ENCODE results near the gene ZBTB4.

The ZBTB4 gene

GRCh38 chr17:7468290-7468689 is 11.1 kb downstream of the ZBTB4 start:
- no peaks in the 10 kb centered on the region for H3K27me3 Mint-ChIP-seq
- H3K27ac Mint-ChIP-seq, result peak overlapping the region; percentile 27
- no peaks in the 10 kb centered on the region for H3K9me3 Mint-ChIP-seq
- H3K4me1 Mint-ChIP-seq (ENCODE audit: low read depth), result peaks cover 34% of the 10 kb centered on the region
- DNase-seq, result no peak
- peaks cover 30% of the 10 kb centered on the region for H3K36me3 Mint-ChIP-seq (ENCODE audit: low read depth)
- no peak overlapping the region for H3K4me3 Mint-ChIP-seq

GRCh38 chr17:7467498-7467897 is 11.9 kb downstream of the ZBTB4 start:
- H3K27ac Mint-ChIP-seq, result peak overlapping the region; percentile 76
- H3K4me3 Mint-ChIP-seq, result no peak overlapping the region
- peaks cover 31% of the 10 kb centered on the region for H3K4me1 Mint-ChIP-seq (ENCODE audit: low read depth)
- H3K27me3 Mint-ChIP-seq, result no peaks in the 10 kb centered on the region
- H3K9me3 Mint-ChIP-seq, result no peaks in the 10 kb centered on the region
- DNase-seq, result no peak
- H3K36me3 Mint-ChIP-seq (ENCODE audit: low read depth), result peaks cover 34% of the 10 kb centered on the region

GRCh38 chr17:7466639-7467341 is 12.6 kb downstream of the ZBTB4 start:
- Mint-ChIP-seq H3K27me3 (no peaks in the 10 kb centered on the region), H3K4me1 (ENCODE audit: low read depth) (peaks cover 26% of the 10 kb centered on the region), H3K9me3 (no peaks in the 10 kb centered on the region), H3K36me3 (ENCODE audit: low read depth) (peaks cover 37% of the 10 kb centered on the region), H3K27ac (peak overlapping the region; percentile 76), H3K4me3 (no peak overlapping the region)
- DNase-seq, result no peak

- Mint-ChIP-seq H3K36me3 (ENCODE audit: low read depth) (peaks cover 38% of the 10 kb centered on the region), H3K27me3 (no peaks in the 10 kb centered on the region), H3K9me3 (no peaks in the 10 kb centered on the region), H3K27ac (peak overlapping the region; percentile 76), H3K4me3 (no peak overlapping the region), H3K4me1 (ENCODE audit: low read depth) (peaks cover 21% of the 10 kb centered on the region)
- DNase-seq, result no peak
Observed at GRCh38 chr17:7466318-7466638, 13.2 kb downstream of the ZBTB4 start.

GRCh38 chr17:7465597-7466275 is 13.7 kb downstream of the ZBTB4 start:
- DNase-seq, result no peak
- Mint-ChIP-seq H3K36me3 (ENCODE audit: low read depth) (peaks cover 44% of the 10 kb centered on the region), H3K4me3 (no peak overlapping the region), H3K27me3 (no peaks in the 10 kb centered on the region), H3K9me3 (no peaks in the 10 kb centered on the region), H3K27ac (no peak overlapping the region), H3K4me1 (ENCODE audit: low read depth) (peaks cover 19% of the 10 kb centered on the region)

- Mint-ChIP-seq H3K36me3 (ENCODE audit: low read depth) (peaks cover 46% of the 10 kb centered on the region), H3K9me3 (no peaks in the 10 kb centered on the region), H3K4me3 (no peak overlapping the region), H3K27ac (no peak overlapping the region), H3K27me3 (no peaks in the 10 kb centered on the region), H3K4me1 (ENCODE audit: low read depth) (peaks cover 21% of the 10 kb centered on the region)
- no peak for DNase-seq
Observed at GRCh38 chr17:7464081-7464480, 15.3 kb downstream of the ZBTB4 start.

GRCh38 chr17:7463372-7463846 is 16.0 kb downstream of the ZBTB4 start:
- Mint-ChIP-seq H3K27ac (no peak overlapping the region), H3K4me3 (no peak overlapping the region), H3K27me3 (no peaks in the 10 kb centered on the region), H3K36me3 (ENCODE audit: low read depth) (peaks cover 43% of the 10 kb centered on the region), H3K4me1 (ENCODE audit: low read depth) (peaks cover 17% of the 10 kb centered on the region), H3K9me3 (no peaks in the 10 kb centered on the region)
- no peak for DNase-seq

- Mint-ChIP-seq H3K4me3 (no peak overlapping the region), H3K27me3 (no peaks in the 10 kb centered on the region)
Observed at GRCh38 chr17:7462474-7463371, 16.7 kb downstream of the ZBTB4 start.

GRCh38 chr17:7460850-7461660 is 18.4 kb downstream of the ZBTB4 start:
- H3K9me3 Mint-ChIP-seq, result no peaks in the 10 kb centered on the region
- H3K4me1 Mint-ChIP-seq (ENCODE audit: low read depth), result peaks cover 13% of the 10 kb centered on the region
- no peak overlapping the region for H3K4me3 Mint-ChIP-seq
- no peak for DNase-seq
- peaks cover 35% of the 10 kb centered on the region for H3K36me3 Mint-ChIP-seq (ENCODE audit: low read depth)
- H3K27me3 Mint-ChIP-seq, result no peaks in the 10 kb centered on the region
- H3K27ac Mint-ChIP-seq, result no peak overlapping the region

More at GRCh38 chr17:7462474-7463371, 16.7 kb downstream of the ZBTB4 start:
- DNase-seq, result no peak
- Mint-ChIP-seq H3K27ac (no peak overlapping the region), H3K4me1 (ENCODE audit: low read depth) (peaks cover 13% of the 10 kb centered on the region), H3K36me3 (ENCODE audit: low read depth) (peaks cover 43% of the 10 kb centered on the region), H3K9me3 (no peaks in the 10 kb centered on the region)

- no peak for DNase-seq
- Mint-ChIP-seq H3K9me3 (no peaks in the 10 kb centered on the region), H3K36me3 (ENCODE audit: low read depth) (peaks cover 38% of the 10 kb centered on the region), H3K27me3 (no peaks in the 10 kb centered on the region), H3K27ac (no peak overlapping the region), H3K4me1 (ENCODE audit: low read depth) (peaks cover 17% of the 10 kb centered on the region), H3K4me3 (no peak overlapping the region)
Observed at GRCh38 chr17:7459961-7460545, 19.4 kb downstream of the ZBTB4 start.

GRCh38 chr17:7448461-7448860 is 31.0 kb downstream of the ZBTB4 start:
- Mint-ChIP-seq H3K27ac (no peak overlapping the region), H3K36me3 (ENCODE audit: low read depth) (no peaks in the 10 kb centered on the region), H3K4me1 (ENCODE audit: low read depth) (peaks cover 16% of the 10 kb centered on the region), H3K4me3 (no peak overlapping the region), H3K27me3 (peaks cover 42% of the 10 kb centered on the region), H3K9me3 (no peaks in the 10 kb centered on the region)
- DNase-seq, result no peak

- peaks cover 69% of the 10 kb centered on the region for H3K27me3 Mint-ChIP-seq
- H3K4me3 Mint-ChIP-seq, result peak overlapping the region; percentile 66
- H3K36me3 Mint-ChIP-seq (ENCODE audit: low read depth), result no peaks in the 10 kb centered on the region
- peaks cover 19% of the 10 kb centered on the region for H3K4me1 Mint-ChIP-seq (ENCODE audit: low read depth)
- H3K9me3 Mint-ChIP-seq, result no peaks in the 10 kb centered on the region
- H3K27ac Mint-ChIP-seq, result no peak overlapping the region
- DNase-seq, result peak; percentile 46
Observed at GRCh38 chr17:7445619-7445968, 33.8 kb downstream of the ZBTB4 start.

- H3K4me1 Mint-ChIP-seq (ENCODE audit: low read depth), result peaks cover 25% of the 10 kb centered on the region
- no peaks in the 10 kb centered on the region for H3K36me3 Mint-ChIP-seq (ENCODE audit: low read depth)
- peak within 1 kb of the TSS; percentile 66 for H3K4me3 Mint-ChIP-seq
- peak; percentile 43 for DNase-seq
- H3K27ac Mint-ChIP-seq, result no peak within 1 kb of the TSS
- no peaks in the 10 kb centered on the region for H3K9me3 Mint-ChIP-seq
- H3K27me3 Mint-ChIP-seq, result peaks cover 75% of the 10 kb centered on the region
Observed at GRCh38 chr17:7444682-7445618, 34.5 kb downstream of the ZBTB4 start, which contains the start of gene CHRNB1. TSS of gene CHRNB1 (plus strand) at chr17:7445061. CDS start at chr17:7445128, 67 bp downstream.

Data from activated T-cell treated with anti-CD3 and anti-CD28 coated beads, Interleukin-2, amount 50 U/mL, for 24 hours (primary cell).